H1 (cell line): Measurements from ENCODE around the gene VPS9D1. TPM values are rescaled to one million over a fixed set of nuclear protein-coding genes. Genes with fewer than 3 reads are reported as not detected.

Source experiments
- CTCF ChIA-PET: fragments of 300-600 bp; sonication (Branson Sonifier 250); formaldehyde crosslinking; loops from one replicate; lab custom pipeline; 2021; ENCODE audit not compliant: partially characterized antibody; lab: Charles Lee
- POLR2A ChIA-PET: fragments of 300-600 bp; sonication (Branson Sonifier 250); formaldehyde crosslinking; loops from one replicate; lab custom pipeline; 2021; ENCODE audit warnings: inconsistent platforms; ENCODE audit not compliant: partially characterized antibody; lab: Charles Lee
- DNase-seq, 2 experiments: peaks; one replicate each; pipeline versions ENCODE4 v3.0.0 to v3.0.0-alpha.2; 2010 to 2022; ENCODE audit warnings: low spot score in 2 of 2, low read depth in 1 of 2, mixed read lengths in 1 of 2
- FAIRE-seq: peaks from 2 replicates; lab custom pipeline; 2011; peaks lifted over from hg19 to GRCh38; lab: Jason Lieb, UNC
- H2AFZ ChIP-seq: 2 replicates; pipeline ENCODE4 v1.8.1; 2012; ENCODE audit warnings: low read length, inconsistent platforms
- H2AK5ac ChIP-seq: 2 replicates; pipeline ENCODE4 v1.6.1; 2013; ENCODE audit warnings: low read depth, low read length
- H2BK120ac ChIP-seq: replicated peaks from 2 replicates; pipeline ENCODE3; 2013; ENCODE audit warnings: low read depth, low read length, inconsistent platforms
- H2BK12ac ChIP-seq: 2 replicates; pipeline ENCODE4 v1.6.1; 2013; ENCODE audit warnings: low read depth, low read length
- H2BK15ac ChIP-seq: 2 replicates; pipeline ENCODE4 v1.6.1; 2013; ENCODE audit warnings: low read length
- H2BK20ac ChIP-seq: 2 replicates; pipeline ENCODE4 v1.6.1; 2013; ENCODE audit warnings: low read length
- H2BK5ac ChIP-seq: 2 replicates; pipeline ENCODE4 v1.6.1; 2013; ENCODE audit warnings: low read depth, low read length
- H3K14ac ChIP-seq: 2 replicates; pipeline ENCODE4 v1.6.1; 2013; ENCODE audit warnings: inconsistent platforms; ENCODE audit not compliant: insufficient read length
- H3K18ac ChIP-seq: 2 replicates; pipeline ENCODE4 v1.6.1; 2013; ENCODE audit warnings: low read length; ENCODE audit errors: extremely low read depth
- H3K23ac ChIP-seq: 2 replicates; pipeline ENCODE4 v1.6.1; 2013; ENCODE audit warnings: inconsistent platforms; ENCODE audit not compliant: insufficient read length
- H3K23me2 ChIP-seq: 2 replicates; pipeline ENCODE4 v1.6.1; 2013; ENCODE audit warnings: low read depth, low read length
- H3K27ac ChIP-seq: 2 replicates; pipeline ENCODE4 v1.6.1; 2011; ENCODE audit warnings: low read depth, low read length, inconsistent platforms
- H3K27me3 ChIP-seq, 4 experiments: replicated peaks in 1 of 4; 1 replicate in 1 of 4; 2 replicates in 3 of 4; pipeline versions ENCODE4 v1.6.1 to v1.8.1; 2011 to 2013; ENCODE audit warnings: low read length in 3 of 4, mild to moderate bottlenecking in 3 of 4, inconsistent platforms in 2 of 4, mixed read lengths in 2 of 4, moderate library complexity in 1 of 4; ENCODE audit not compliant: control insufficient read depth in 3 of 4, insufficient read depth in 3 of 4; ENCODE audit errors: extremely low read depth in 1 of 4
- H3K36me3 ChIP-seq, 4 experiments: 2 replicates each; pipeline versions ENCODE4 v1.6.1 to v1.8.1; 2011 to 2013; ENCODE audit warnings: mild to moderate bottlenecking in 4 of 4, low read length in 3 of 4, moderate library complexity in 2 of 4, control low read depth in 1 of 4, inconsistent platforms in 1 of 4; ENCODE audit not compliant: insufficient read depth in 4 of 4, control insufficient read depth in 2 of 4
- H3K4ac ChIP-seq: replicated peaks from 2 replicates; pipeline ENCODE3; 2013; ENCODE audit warnings: low read length, low read depth, mixed read lengths, inconsistent platforms; ENCODE audit not compliant: insufficient read length
- H3K4me1 ChIP-seq, 4 experiments: replicated peaks in 1 of 4; 1 replicate in 1 of 4; 2 replicates in 3 of 4; pipeline versions ENCODE4 v1.6.1 to v1.8.1; 2011 to 2013; ENCODE audit warnings: low read length in 3 of 4, inconsistent platforms in 2 of 4, mixed read lengths in 1 of 4; ENCODE audit not compliant: insufficient read depth in 4 of 4, control insufficient read depth in 3 of 4
- H3K4me2 ChIP-seq, 2 experiments: 2 replicates each; pipeline versions ENCODE4 v1.6.1 to v1.8.1; 2011 to 2013; ENCODE audit warnings: low read depth in 2 of 2, low read length in 2 of 2, control low read depth in 1 of 2, inconsistent platforms in 1 of 2, mild to moderate bottlenecking in 1 of 2; ENCODE audit not compliant: insufficient read depth in 1 of 2
- H3K4me3 ChIP-seq, 4 experiments: fragments of 200-600, 300-600 bp in 1 of 4; sonication (generic), shearing (Covaris generic), sonication (Bioruptor Twin) in 1 of 4; 2 replicates each; pipeline versions ENCODE4 v1.5.1 to v1.8.1; 2011 to 2016; ENCODE audit warnings: low read length in 4 of 4, low read depth in 3 of 4, control low read depth in 2 of 4, inconsistent platforms in 2 of 4, mild to moderate bottlenecking in 2 of 4, mixed read lengths in 1 of 4, moderate library complexity in 1 of 4; ENCODE audit not compliant: insufficient read depth in 2 of 4; ENCODE audit errors: extremely low read depth in 1 of 4
- H3K56ac ChIP-seq: replicated peaks from 2 replicates; pipeline ENCODE3; 2013; ENCODE audit warnings: low read depth, mild to moderate bottlenecking, mixed read lengths, low read length, inconsistent platforms; ENCODE audit not compliant: insufficient read length
- H3K79me1 ChIP-seq: 2 replicates; pipeline ENCODE4 v1.6.1; 2013; ENCODE audit warnings: low read depth, low read length, control low read depth
- H3K79me2 ChIP-seq, 2 experiments: 2 replicates each; pipeline versions ENCODE4 v1.6.1 to v1.8.1; 2012 to 2013; ENCODE audit warnings: low read length in 2 of 2, mild to moderate bottlenecking in 2 of 2, inconsistent platforms in 1 of 2; ENCODE audit not compliant: insufficient read depth in 2 of 2, control insufficient read depth in 1 of 2
- H3K9ac ChIP-seq, 4 experiments: replicated peaks in 1 of 4; 1 replicate in 1 of 4; 2 replicates in 3 of 4; pipeline versions ENCODE4 v1.6.1 to v1.8.1; 2011 to 2013; ENCODE audit warnings: low read depth in 3 of 4, low read length in 3 of 4, control low read depth in 2 of 4, mild to moderate bottlenecking in 2 of 4, moderate library complexity in 2 of 4, inconsistent platforms in 1 of 4; ENCODE audit errors: extremely low read depth in 1 of 4
- H3K9me3 ChIP-seq, 2 experiments: 2 replicates each; pipeline versions ENCODE4 v1.6.1 to v1.8.1; 2012 to 2013; ENCODE audit warnings: mild to moderate bottlenecking in 2 of 2, moderate library complexity in 2 of 2, control low read depth in 1 of 2, inconsistent platforms in 1 of 2, low read depth in 1 of 2, low read length in 1 of 2, mixed read lengths in 1 of 2; ENCODE audit not compliant: insufficient read depth in 2 of 2
- H4K20me1 ChIP-seq, 2 experiments: replicated peaks in 1 of 2; 2 replicates each; pipeline versions ENCODE3 to v1.8.1; 2011 to 2013; ENCODE audit warnings: inconsistent platforms in 2 of 2, low read length in 2 of 2, mild to moderate bottlenecking in 1 of 2; ENCODE audit not compliant: insufficient read depth in 2 of 2, control insufficient read depth in 1 of 2
- H4K5ac ChIP-seq: 2 replicates; pipeline ENCODE4 v1.6.1; 2013; ENCODE audit warnings: low read length, low read depth, mixed read lengths, inconsistent platforms; ENCODE audit not compliant: insufficient read length
- H4K8ac ChIP-seq: 2 replicates; pipeline ENCODE4 v1.8.0; 2013; ENCODE audit warnings: mild to moderate bottlenecking, moderate library complexity, low read length, inconsistent platforms; ENCODE audit not compliant: insufficient read depth; ENCODE audit errors: extremely low read depth
- H4K91ac ChIP-seq: replicated peaks from 2 replicates; pipeline ENCODE3; 2013; ENCODE audit warnings: low read length, mixed read lengths, inconsistent platforms; ENCODE audit not compliant: insufficient read length
- SAP30 ChIP-seq: fragments of 300-600 bp; sonication (generic); IDR thresholded peaks from 2 replicates; pipeline ENCODE4 v1.7.1; 2012; ENCODE audit warnings: low read length, moderate library complexity, mild to moderate bottlenecking, inconsistent platforms; ENCODE audit not compliant: insufficient read depth, insufficient replicate concordance
- SIX5 ChIP-seq: IDR thresholded peaks from 2 replicates; pipeline ENCODE4 v1.6.1; 2011; ENCODE audit warnings: mild to moderate bottlenecking, low read depth, low read length
- WGBS, 2 experiments: shearing (Covaris generic) in 1 of 2; methylation state at CpG; one replicate each; pipeline versions ENCODE4 v1.1.6 to v1.1.7; 2013 to 2015; ENCODE audit warnings: low lambda C conversion rate in 2 of 2, mixed read lengths in 2 of 2, inconsistent platforms in 1 of 2, low coverage in 1 of 2, missing lambda C conversion rate in 1 of 2; ENCODE audit not compliant: insufficient replicate concordance in 2 of 2, insufficient coverage in 1 of 2, insufficient read length in 1 of 2; ENCODE audit errors: extremely low coverage in 1 of 2, missing lambda C conversion rate in 1 of 2; 5-methylcytosine and 5-hydroxymethylcytosine counted together
- polyA plus RNA-seq, 7 experiments: library from polyadenylated mRNA; depleted of rRNA in 3 of 7; stranded (reverse) in 5 of 7; unstranded in 2 of 7; fragments of >200 nt in 5 of 7; fragments of 200-250 nt in 2 of 7; gene quantifications; 1 replicate in 5 of 7; 2 replicates in 1 of 7; 4 replicates in 1 of 7; pipeline versions ENCODE4 v1.2.1 to v1.2.3, GENCODE V29; 2011 to 2013; ENCODE audit warnings: missing spikeins in 2 of 7, mixed read lengths in 2 of 7
- total RNA-seq: library from RNA; stranded (reverse); fragmentation: NEBNext Ultra II Directional; extraction: Animal tissue kit (Norgen Biotek cat#: 25700); gene quantifications from 2 replicates; pipeline ENCODE4 v1.2.1, GENCODE V29; 2021

Gene VPS9D1
- total and polyA plus RNA-seq, 2 of the 8 experiments (the other 6 are each of a cell fraction or from before 2014, with no cell fraction given), result 2.9 to 5.4 TPM

GRCh38 chr16:89690392-89690901 is 30.3 kb downstream of the VPS9D1 start:
- TF ChIP-seq SIX5 (no peak), SAP30 (no peak)
- TF ChIP-seq, all 59 proteins: peak for 0
- no peak overlapping the region for H2AFZ ChIP-seq
- 0 out of 2 replicates have a peak overlapping the region, but pooled peaks have one; percentile 26 for H3K27ac ChIP-seq
- no peak overlapping the region for H4K5ac ChIP-seq
- H3K36me3 ChIP-seq, result peaks cover 3 to 28% (median 19%) of the 10 kb centered on the region in 4 experiments; a peak in 7 of 8 replicates
- H2BK20ac ChIP-seq, result no peak overlapping the region
- H3K4ac ChIP-seq, result no peak overlapping the region
- H4K91ac ChIP-seq, result no peak overlapping the region
- peaks cover 5% of the 10 kb centered on the region in 2 experiments; a peak in 3 of 4 replicates for H3K9me3 ChIP-seq
- no peak for FAIRE-seq
- H3K14ac ChIP-seq, result no peak overlapping the region
- peaks cover 0 to 7% (median 2%) of the 10 kb centered on the region in 4 experiments; a peak in 4 of 7 replicates for H3K4me1 ChIP-seq
- H4K8ac ChIP-seq, result no peak overlapping the region
- H3K27me3 ChIP-seq, result no peaks in the 10 kb centered on the region
- 98% methylated on average over 16 of the region's 16 CpGs; no CpG with 5 or more reads in 1 of the 2 experiments for WGBS, 2 experiments
- H2BK5ac ChIP-seq, result no peak overlapping the region
- peaks cover 0 to 20% of the 10 kb centered on the region in 2 experiments for H4K20me1 ChIP-seq
- no peak overlapping the region for H3K4me3 ChIP-seq
- H3K23ac ChIP-seq, result no peak overlapping the region
- no peak overlapping the region for H2BK12ac ChIP-seq
- no peak overlapping the region for H3K18ac ChIP-seq
- POLR2A ChIA-PET, result interaction anchor here (1.0 to 4.8 kb wide), 3 partner anchors 9 to 58 kb away, joined by 3 to 59 read pairs (median 5); partner anchors contain the start of gene SPATA2L
- no peak overlapping the region for H2BK120ac ChIP-seq
- H2BK15ac ChIP-seq, result no peak overlapping the region
- H2AK5ac ChIP-seq, result no peak overlapping the region
- H3K9ac ChIP-seq, result no peak overlapping the region
- H3K23me2 ChIP-seq, result peaks cover 6% of the 10 kb centered on the region; the same call in 1 of the 2 replicates
- no peak overlapping the region for H3K56ac ChIP-seq
- no peak overlapping the region for H3K4me2 ChIP-seq
- peaks cover 0 to 11% of the 10 kb centered on the region in 2 experiments; a peak in 1 of 4 replicates for H3K79me2 ChIP-seq
- CTCF ChIA-PET, result no interaction called here
- peaks cover 11% of the 10 kb centered on the region for H3K79me1 ChIP-seq
- no peak for DNase-seq
